Endothelial cell of umbilical vein (primary cell): ENCODE data around the gene HPRT1. TPM values are rescaled to one million over a fixed set of nuclear protein-coding genes. Genes with fewer than 3 reads are reported as not detected.

Experiments
- BruUV-seq: library from RNA; stranded (reverse); fragments of 400-500 nt; replicated peaks from 2 replicates; lab custom pipeline; 2021; lab: Mats Ljungman, UMichigan
- CTCF ChIA-PET: fragments of 300-600, 350-600 bp; sonication (Branson Sonifier 250); formaldehyde crosslinking; loops from one replicate; lab custom pipeline; 2021; ENCODE audit warnings: antibody characterized with exemption, inconsistent platforms; lab: Charles Lee
- POLR2A ChIA-PET: fragments of 300-600, 350-600 bp; sonication (Branson Sonifier 250); formaldehyde crosslinking; loops from one replicate; lab custom pipeline; 2021; ENCODE audit warnings: antibody characterized with exemption, inconsistent platforms; lab: Charles Lee
- DNase-seq: peaks from one replicate; pipeline ENCODE4 v3.0.0-alpha.2; 2011; ENCODE audit warnings: low read depth, low spot score
- FAIRE-seq: peaks from 2 replicates; lab custom pipeline; 2011; peaks lifted over from hg19 to GRCh38; lab: Jason Lieb, UNC
- H2AFZ ChIP-seq: 2 replicates; pipeline ENCODE4 v1.6.0; 2012; ENCODE audit warnings: low read depth, low read length, control low read depth, inconsistent platforms
- H3K27ac ChIP-seq: 2 replicates; pipeline ENCODE4 v1.5.1; 2011; ENCODE audit warnings: low read depth, mild to moderate bottlenecking, control low read depth, low read length, moderate library complexity; ENCODE audit not compliant: insufficient read depth
- H3K27me3 ChIP-seq, 2 experiments: 2 replicates each; pipeline versions ENCODE4 v1.6.0 to v1.6.1; 2011; ENCODE audit warnings: low read length in 2 of 2, mixed read lengths in 1 of 2; ENCODE audit not compliant: control insufficient read depth in 2 of 2, insufficient read depth in 2 of 2
- H3K36me3 ChIP-seq, 2 experiments: 2 replicates in 1 of 2; 3 replicates in 1 of 2; pipeline ENCODE4 v1.5.1; 2011; ENCODE audit warnings: low read length in 2 of 2, mild to moderate bottlenecking in 1 of 2, moderate library complexity in 1 of 2; ENCODE audit not compliant: control insufficient read depth in 2 of 2, insufficient read depth in 2 of 2; ENCODE audit errors: extremely low read depth in 1 of 2
- H3K4me1 ChIP-seq: 3 replicates; pipeline ENCODE4 v1.5.1; 2011; ENCODE audit warnings: mild to moderate bottlenecking, low read length; ENCODE audit not compliant: control insufficient read depth, insufficient read depth; ENCODE audit errors: extremely low read depth
- H3K4me2 ChIP-seq: 2 replicates; pipeline ENCODE4 v1.6.1; 2011; ENCODE audit warnings: low read length, control low read depth, mixed read lengths; ENCODE audit not compliant: insufficient read depth
- H3K4me3 ChIP-seq, 3 experiments: fragments of 200-600 bp in 1 of 3; sonication (generic), shearing (Covaris generic) in 1 of 3; replicated peaks in 1 of 3; 2 replicates each; pipeline ENCODE4 v1.5.1; 2011 to 2016; ENCODE audit warnings: control low read depth in 3 of 3, low read length in 3 of 3, mild to moderate bottlenecking in 2 of 3, inconsistent platforms in 1 of 3, low read depth in 1 of 3, moderate library complexity in 1 of 3; ENCODE audit not compliant: insufficient read depth in 1 of 3
- H3K79me2 ChIP-seq: 2 replicates; pipeline ENCODE4 v1.6.0; 2012; ENCODE audit warnings: low read length, inconsistent platforms; ENCODE audit not compliant: control insufficient read depth, insufficient read depth
- H3K9ac ChIP-seq: replicated peaks from 2 replicates; pipeline ENCODE3; 2011; ENCODE audit warnings: low read length, control low read depth; ENCODE audit not compliant: insufficient read depth; ENCODE audit errors: extremely low read depth
- H3K9me1 ChIP-seq: replicated peaks from 3 replicates; pipeline ENCODE4 v1.6.0; 2011; ENCODE audit warnings: mild to moderate bottlenecking, low read length; ENCODE audit not compliant: control insufficient read depth, insufficient read depth; ENCODE audit errors: extremely low read depth
- H3K9me3 ChIP-seq: replicated peaks from 2 replicates; pipeline ENCODE4 v1.5.1; 2012; ENCODE audit warnings: low read length, inconsistent platforms; ENCODE audit not compliant: control insufficient read depth, insufficient read depth
- H4K20me1 ChIP-seq: replicated peaks from 2 replicates; pipeline ENCODE3; 2011; ENCODE audit warnings: mild to moderate bottlenecking, low read length; ENCODE audit not compliant: control insufficient read depth, insufficient read depth; ENCODE audit errors: extremely low read depth
- CTCF ChIP-seq, 2 donors: IDR thresholded peaks; 1 replicate in 1 of 2; 2 replicates in 1 of 2; pipeline ENCODE4 v1.5.1; 2011; ENCODE audit warnings: low read length in 2 of 2, mild to moderate bottlenecking in 2 of 2, moderate library complexity in 2 of 2, control low read depth in 1 of 2, inconsistent platforms in 1 of 2, low read depth in 1 of 2; ENCODE audit not compliant: insufficient read depth in 1 of 2; ENCODE audit errors: extremely low read depth in 1 of 2
- EZH2 ChIP-seq: IDR thresholded peaks from 2 replicates; pipeline ENCODE4 v1.6.1; 2012; ENCODE audit warnings: borderline replicate concordance, low read depth, mild to moderate bottlenecking, moderate library complexity, low read length, inconsistent platforms; ENCODE audit not compliant: severe bottlenecking
- FOS ChIP-seq: IDR thresholded peaks from 2 replicates; pipeline ENCODE4 v1.6.1; 2011; ENCODE audit warnings: mild to moderate bottlenecking, low read length, moderate library complexity, borderline replicate concordance; ENCODE audit not compliant: insufficient read depth
- GATA2 ChIP-seq: IDR thresholded peaks from 2 replicates; pipeline ENCODE4 v1.7.0; 2011; ENCODE audit warnings: low read depth, mild to moderate bottlenecking, moderate library complexity, mixed read lengths, low read length; ENCODE audit not compliant: insufficient read length, insufficient read depth
- JUN ChIP-seq: IDR thresholded peaks from 2 replicates; pipeline ENCODE4 v1.6.1; 2011; ENCODE audit warnings: borderline replicate concordance, low read depth; ENCODE audit not compliant: insufficient read length, insufficient read depth
- MAX ChIP-seq: IDR thresholded peaks from 2 replicates; pipeline ENCODE4 v1.6.1; 2011; ENCODE audit not compliant: insufficient read depth, insufficient read length
- MYC ChIP-seq: IDR thresholded peaks from one replicate; pipeline ENCODE4 v1.6.1; 2011; ENCODE audit warnings: mild to moderate bottlenecking, low read depth, low read length
- POLR2A ChIP-seq: IDR thresholded peaks from 2 replicates; pipeline ENCODE4 v1.6.1; 2012; ENCODE audit warnings: low read depth, mild to moderate bottlenecking, control low read depth, low read length
- POLR2AphosphoS5 ChIP-seq: IDR thresholded peaks from 2 replicates; pipeline ENCODE4 v1.6.1; 2012; ENCODE audit warnings: low read depth, mild to moderate bottlenecking, control low read depth, low read length, moderate library complexity; ENCODE audit not compliant: insufficient read depth
- dilution Hi-C: fragments of 300-500 bp; cut with MboI; formaldehyde crosslinking; loops from one replicate; pipeline ENCODE4 v1.15.0; 2019; ENCODE audit warnings: low sequenced_read_pairs; ENCODE audit not compliant: extremely low pct_ligation_motif_present
- intact Hi-C: fragments of 100-400 bp; cut with micrococcal nuclease; formaldehyde crosslinking; loops from one replicate; pipeline ENCODE4 v1.10.0; 2022
- polyA plus RNA-seq, 4 experiments: library from polyadenylated mRNA; depleted of rRNA in 3 of 4; stranded (reverse) in 3 of 4; unstranded in 1 of 4; fragments of >200 nt; gene quantifications; 2 replicates each; pipeline versions ENCODE4 v1.2.1 to v1.2.3, GENCODE V29; 2011 to 2012; ENCODE audit warnings: missing spikeins in 1 of 4
- total RNA-seq: library from RNA; stranded (reverse); gene quantifications from 2 replicates; pipeline ENCODE4 v1.2.3, GENCODE V29; 2021

The HPRT1 gene
- total and polyA plus RNA-seq, 2 donors (not counting 3 experiments of a cell fraction or from before 2014, with no cell fraction given), result 19.2 to 51.0 TPM

GRCh38 chrX:134544513-134545151 is 84.7 kb downstream of the HPRT1 start:
- no peak overlapping the region for H3K27ac ChIP-seq

GRCh38 chrX:134545510-134545909 is 85.5 kb downstream of the HPRT1 start:
- CTCF ChIA-PET, result interaction anchor here (1.4 kb wide), 1 partner anchor 25 kb away, joined by 3 read pairs; no protein-coding TSS in a partner anchor
- Histone ChIP-seq H2AFZ (no peak overlapping the region), H3K9ac (no peak overlapping the region), H3K4me2 (no peak overlapping the region), H3K36me3 (peaks cover 0 to 8% of the 10 kb centered on the region in 2 experiments), H3K27me3 (no peaks in the 10 kb centered on the region), H3K4me1 (peaks cover 35% of the 10 kb centered on the region), H4K20me1 (no peaks in the 10 kb centered on the region), H3K9me3 (no peaks in the 10 kb centered on the region), H3K27ac (no peak overlapping the region), H3K4me3 (no peak overlapping the region), H3K79me2 (peaks cover 19% of the 10 kb centered on the region), H3K9me1 (no peaks in the 10 kb centered on the region)
- POLR2A ChIA-PET, result no interaction called here
- DNase-seq (no peak), FAIRE-seq (no peak)
- no TSS peak for BruUV-seq
- dilution Hi-C loops (no loop called here), intact Hi-C loops (no loop called here)
- TF ChIP-seq CTCF (IDR thresholded peaks at IDR 0.05; ENCODE audit: extremely low read depth in 1 of 2, insufficient read depth in 1 of 2, low read depth in 1 of 2, low read length in 2 of 2), result no peak
- TF ChIP-seq POLR2AphosphoS5, result no peak
- TF ChIP-seq GATA2, result no peak
- TF ChIP-seq POLR2A, result no peak
- TF ChIP-seq FOS, result no peak
- no peak for TF ChIP-seq MYC
- TF ChIP-seq MAX, result no peak
- no peak for TF ChIP-seq JUN
- no peak for TF ChIP-seq EZH2

More at GRCh38 chrX:134544513-134545151, 84.7 kb downstream of the HPRT1 start:
- Histone ChIP-seq H3K9me3 (no peaks in the 10 kb centered on the region), H3K9me1 (no peaks in the 10 kb centered on the region), H3K9ac (no peak overlapping the region), H3K4me3 (no peak overlapping the region), H4K20me1 (no peaks in the 10 kb centered on the region), H3K36me3 (peaks cover 0 to 8% of the 10 kb centered on the region in 2 experiments), H3K27me3 (no peaks in the 10 kb centered on the region), H3K4me2 (no peak overlapping the region), H3K79me2 (peaks cover 19% of the 10 kb centered on the region), H3K4me1 (peaks cover 29% of the 10 kb centered on the region), H2AFZ (no peak overlapping the region)
- ChIA-PET POLR2A (no interaction called here), CTCF (interaction anchor here (1.1 to 1.4 kb wide), 2 partner anchors 24 kb away, joined by 3 to 5 read pairs; no protein-coding TSS in a partner anchor)
- no TSS peak for BruUV-seq
- dilution Hi-C loops (no loop called here), intact Hi-C loops (no loop called here)
- no peak for TF ChIP-seq POLR2AphosphoS5
- FAIRE-seq (no peak), DNase-seq (no peak)
